Fibroblast of pulmonary artery (primary cell): ENCODE data around the gene CENPK.

Experiments
- DNase-seq: peaks from one replicate; pipeline ENCODE4 v3.0.0-alpha.2; 2010; ENCODE audit warnings: low read depth
- H3K4me3 ChIP-seq: replicated peaks from 2 replicates; pipeline ENCODE4 v1.5.1; 2011; ENCODE audit warnings: low read depth, mild to moderate bottlenecking, control low read depth, low read length, moderate library complexity
- TF ChIP-seq, protein P1 (sequence below): IDR thresholded peaks from 2 replicates; pipeline ENCODE4 v1.5.1; 2011; ENCODE audit warnings: mild to moderate bottlenecking, control low read depth, low read length, inconsistent platforms; ENCODE audit errors: missing control alignments

The CENPK gene

GRCh38 chr5:65566505-65566904, 3.5 kb upstream of the CENPK start:
- DNase-seq = no peak
- TF ChIP-seq, protein P1, sequence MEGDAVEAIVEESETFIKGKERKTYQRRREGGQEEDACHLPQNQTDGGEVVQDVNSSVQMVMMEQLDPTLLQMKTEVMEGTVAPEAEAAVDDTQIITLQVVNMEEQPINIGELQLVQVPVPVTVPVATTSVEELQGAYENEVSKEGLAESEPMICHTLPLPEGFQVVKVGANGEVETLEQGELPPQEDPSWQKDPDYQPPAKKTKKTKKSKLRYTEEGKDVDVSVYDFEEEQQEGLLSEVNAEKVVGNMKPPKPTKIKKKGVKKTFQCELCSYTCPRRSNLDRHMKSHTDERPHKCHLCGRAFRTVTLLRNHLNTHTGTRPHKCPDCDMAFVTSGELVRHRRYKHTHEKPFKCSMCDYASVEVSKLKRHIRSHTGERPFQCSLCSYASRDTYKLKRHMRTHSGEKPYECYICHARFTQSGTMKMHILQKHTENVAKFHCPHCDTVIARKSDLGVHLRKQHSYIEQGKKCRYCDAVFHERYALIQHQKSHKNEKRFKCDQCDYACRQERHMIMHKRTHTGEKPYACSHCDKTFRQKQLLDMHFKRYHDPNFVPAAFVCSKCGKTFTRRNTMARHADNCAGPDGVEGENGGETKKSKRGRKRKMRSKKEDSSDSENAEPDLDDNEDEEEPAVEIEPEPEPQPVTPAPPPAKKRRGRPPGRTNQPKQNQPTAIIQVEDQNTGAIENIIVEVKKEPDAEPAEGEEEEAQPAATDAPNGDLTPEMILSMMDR = no peak
- H3K4me3 ChIP-seq = no peak overlapping the region

GRCh38 chr5:65563777-65564176, 809 bp upstream of the CENPK start:
- TF ChIP-seq, protein P1 = no peak
- H3K4me3 ChIP-seq = peak overlapping the region; percentile 97
- DNase-seq = peak; percentile 16

GRCh38 chr5:65556718-65557117, 6.2 kb downstream of the CENPK start:
- TF ChIP-seq, protein P1 = no peak

DNA sequence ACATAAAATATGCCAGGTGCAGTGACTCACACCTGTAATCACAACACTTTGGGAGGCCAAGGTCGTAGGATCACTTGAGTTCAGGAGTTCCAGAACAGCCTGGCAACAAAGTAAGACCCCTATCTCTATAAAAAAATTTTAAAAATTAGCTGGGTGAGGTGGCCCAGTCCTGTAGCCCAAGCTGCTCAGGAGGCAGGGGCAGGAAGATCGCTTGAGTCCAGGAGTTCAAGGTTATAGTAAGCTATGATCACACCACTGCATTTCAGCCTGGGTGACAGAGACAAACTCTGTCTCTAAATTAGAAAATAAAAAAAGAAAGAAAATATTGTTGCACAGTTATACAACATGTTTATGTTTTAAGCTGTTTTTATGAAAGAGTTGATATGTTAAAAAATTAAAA, 6.8 kb downstream of the CENPK start:
- TF ChIP-seq, protein P1 = no peak
- DNase-seq = no peak
- no peak overlapping the region for H3K4me3 ChIP-seq

More at GRCh38 chr5:65556718-65557117, 6.2 kb downstream of the CENPK start:
- no peak for DNase-seq
- H3K4me3 ChIP-seq = no peak overlapping the region

- DNase-seq = peak; percentile 60
- TF ChIP-seq, protein P1 = no peak
- no peak overlapping the region for H3K4me3 ChIP-seq
Observed at GRCh38 chr5:65555287-65555686, 7.7 kb downstream of the CENPK start.

DNA sequence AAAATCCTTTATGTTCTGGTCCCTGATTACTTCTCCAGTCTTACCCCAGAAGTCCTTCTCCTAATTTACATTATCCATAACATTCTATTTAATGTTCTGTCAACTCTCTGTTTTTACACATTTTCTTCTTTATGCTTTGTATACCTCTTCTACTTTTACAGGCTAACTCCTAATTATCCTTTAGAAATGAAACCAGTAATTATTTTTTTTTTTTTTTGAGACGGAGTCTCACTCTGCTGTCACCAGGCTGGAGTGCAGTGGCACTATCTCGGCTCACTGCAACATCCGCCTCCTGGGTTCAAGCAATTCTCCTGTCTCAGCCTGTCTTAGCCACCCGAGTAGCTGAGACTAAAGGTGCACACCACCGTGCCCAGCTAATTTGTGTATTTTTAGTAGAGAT, 9.0 kb downstream of the CENPK start:
- DNase-seq = no peak
- H3K4me3 ChIP-seq = no peak overlapping the region
- TF ChIP-seq, protein P1 = no peak

- no peak for DNase-seq
Observed at GRCh38 chr5:65548281-65548680, 14.7 kb downstream of the CENPK start.

More at GRCh38 chr5:65548281-65548680, 14.7 kb downstream of the CENPK start:
- TF ChIP-seq, protein P1 = no peak
- H3K4me3 ChIP-seq = no peak overlapping the region
